A549 (cell line): ENCODE data around the gene NFATC3. TPM values are rescaled to one million over a fixed set of nuclear protein-coding genes. Genes with fewer than 3 reads are reported as not detected.

ENCODE experiments used
- ATAC-seq, 2 experiments: fragments of 200-7000 bp in 1 of 2; fragments of >200 bp in 1 of 2; cut with Nextera tagmentation in 1 of 2; cut with Tn5 transposase in 1 of 2; 3 replicates each; pipeline versions ENCODE4 v1.8.0 to v1.9.1; 2018 to 2020; ENCODE audit warnings: mild to moderate bottlenecking in 1 of 2, moderate library complexity in 1 of 2
- CTCF ChIA-PET: fragments of 300-600 bp; sonication (Branson Sonifier 250); formaldehyde crosslinking; extraction: SDS; loops from one replicate; lab custom pipeline; 2021; ENCODE audit warnings: antibody characterized with exemption, inconsistent platforms; lab: Yijun Ruan, JAX
- POLR2A ChIA-PET: fragments of 350-600 bp; formaldehyde crosslinking; extraction: SDS; loops from one replicate; lab custom pipeline; 2021; ENCODE audit warnings: antibody characterized with exemption, inconsistent platforms; lab: Yijun Ruan, JAX
- DNase-seq, 2 experiments: peaks; one replicate each; pipeline versions ENCODE4 v3.0.0 to v3.0.0-alpha.2; 2011 to 2016; ENCODE audit warnings: low read depth in 1 of 2, low spot score in 1 of 2
- FAIRE-seq: peaks from 2 replicates; lab custom pipeline; 2011; peaks lifted over from hg19 to GRCh38; lab: Jason Lieb, UNC
- H3K27ac ChIP-seq, 2 experiments: fragments of >200 bp; sonication (Bioruptor Twin); formaldehyde crosslinking; 3 replicates each; pipeline ENCODE4 v1.5.1; 2016 to 2017
- H3K4me1 ChIP-seq: fragments of >200 bp; sonication (Bioruptor Twin); formaldehyde crosslinking; 3 replicates; pipeline ENCODE4 v1.6.1; 2016
- H3K4me2 ChIP-seq: fragments of >200 bp; sonication (Bioruptor Twin); formaldehyde crosslinking; 3 replicates; pipeline ENCODE4 v1.6.1; 2016
- H3K4me3 ChIP-seq: fragments of >200 bp; sonication (Bioruptor Twin); formaldehyde crosslinking; 3 replicates; pipeline ENCODE4 v1.5.1; 2016
- H3K9me3 ChIP-seq: fragments of >200 bp; sonication (Bioruptor Twin); formaldehyde crosslinking; 3 replicates; pipeline ENCODE4 v1.6.1; 2016
- ATOH8 ChIP-seq: fragments of 250-450 bp; sonication (Bioruptor Pico); IDR thresholded peaks from 2 replicates; pipeline ENCODE4 v1.5.0; 2020; ENCODE audit warnings: low read depth, mild to moderate bottlenecking, moderate library complexity
- CBX2 ChIP-seq: fragments of 200-600 bp; sonication (generic); IDR thresholded peaks from 2 replicates; pipeline ENCODE4 v1.6.1; 2016; ENCODE audit warnings: low read depth, mild to moderate bottlenecking, borderline replicate concordance
- CBX8 ChIP-seq: fragments of 200-600 bp; sonication (generic); IDR thresholded peaks from 2 replicates; pipeline ENCODE4 v1.6.1; 2016
- CHD4 ChIP-seq: fragments of 200-600 bp; sonication (generic); IDR thresholded peaks from 2 replicates; pipeline ENCODE4 v1.6.1; 2016; ENCODE audit warnings: antibody characterized with exemption, mild to moderate bottlenecking, borderline replicate concordance
- EHMT2 ChIP-seq: fragments of 200-600 bp; sonication (generic); IDR thresholded peaks from 2 replicates; pipeline ENCODE4 v1.6.1; 2016; ENCODE audit warnings: antibody characterized with exemption, low read depth, mild to moderate bottlenecking, moderate library complexity
- ELK1 ChIP-seq: fragments of 150-350 bp; IDR thresholded peaks from 2 replicates; pipeline ENCODE4 v1.6.1; 2014; ENCODE audit warnings: low read depth, mild to moderate bottlenecking, low read length
- EP300 ChIP-seq, 2 experiments: fragments of >200 bp; sonication (Bioruptor Twin); formaldehyde crosslinking; IDR thresholded peaks; 2 replicates in 1 of 2; 3 replicates in 1 of 2; pipeline ENCODE4 v1.6.1; 2016 to 2017
- ESRRA ChIP-seq: fragments of 150-350 bp; IDR thresholded peaks from 2 replicates; pipeline ENCODE4 v1.6.1; 2014; ENCODE audit warnings: mild to moderate bottlenecking, low read length, borderline replicate concordance
- GATA3 ChIP-seq: IDR thresholded peaks from 2 replicates; pipeline ENCODE4 v1.6.1; 2012; ENCODE audit warnings: borderline replicate concordance
- HMGXB4 ChIP-seq: fragments of 250-450 bp; sonication (Bioruptor Pico); IDR thresholded peaks from 2 replicates; pipeline ENCODE4 v1.5.0; 2021; ENCODE audit warnings: mild to moderate bottlenecking, moderate library complexity, borderline replicate concordance
- HOXA7 ChIP-seq: fragments of 250-450 bp; sonication (Bioruptor Pico); IDR thresholded peaks from 2 replicates; pipeline ENCODE4 v1.5.0; 2020; ENCODE audit warnings: mild to moderate bottlenecking, moderate library complexity
- HOXB13 ChIP-seq: fragments of 250-450 bp; sonication (Bioruptor Pico); IDR thresholded peaks from 2 replicates; pipeline ENCODE4 v1.5.0; 2020; ENCODE audit warnings: low read depth, mild to moderate bottlenecking, moderate library complexity
- HOXB5 ChIP-seq: fragments of 250-450 bp; sonication (Bioruptor Pico); IDR thresholded peaks from 2 replicates; pipeline ENCODE4 v1.5.0; 2020; ENCODE audit warnings: mild to moderate bottlenecking, moderate library complexity
- KDM5A ChIP-seq: fragments of 200-600 bp; sonication (generic); IDR thresholded peaks from 2 replicates; pipeline ENCODE4 v1.6.1; 2016; ENCODE audit warnings: antibody characterized with exemption, mild to moderate bottlenecking
- MAX ChIP-seq: IDR thresholded peaks from 2 replicates; pipeline ENCODE4 v1.6.1; 2012
- MAZ ChIP-seq: fragments of 150-350 bp; IDR thresholded peaks from 2 replicates; pipeline ENCODE4 v1.6.1; 2014; ENCODE audit warnings: antibody characterized with exemption, low read depth, low read length, borderline replicate concordance
- MYC ChIP-seq: IDR thresholded peaks from 2 replicates; pipeline ENCODE4 v1.6.1; 2012; ENCODE audit warnings: mild to moderate bottlenecking, inconsistent platforms, low read length, improper control_type of control experiment, borderline replicate concordance
- NFE2L2 ChIP-seq: fragments of 150-350 bp; conservative IDR thresholded peaks from 2 replicates; pipeline ENCODE4 v1.6.1; 2014; ENCODE audit warnings: low read length
- PBX3 ChIP-seq: IDR thresholded peaks from 2 replicates; pipeline ENCODE4 v1.6.1; 2012
- POLR2AphosphoS2 ChIP-seq: conservative IDR thresholded peaks from 2 replicates; pipeline ENCODE4 v1.6.1; 2012; ENCODE audit warnings: low read length, improper control_type of control experiment, inconsistent platforms
- RCOR1 ChIP-seq: fragments of 150-350 bp; IDR thresholded peaks from 2 replicates; pipeline ENCODE4 v1.6.1; 2014; ENCODE audit warnings: antibody characterized with exemption, low read length, low read depth
- RNF2 ChIP-seq: fragments of 200-600 bp; sonication (generic); IDR thresholded peaks from 2 replicates; pipeline ENCODE4 v1.6.1; 2016; ENCODE audit warnings: low read depth, mild to moderate bottlenecking, antibody characterized with exemption, moderate library complexity, borderline replicate concordance
- SMC3 ChIP-seq: fragments of >200 bp; sonication (Bioruptor Twin); formaldehyde crosslinking; IDR thresholded peaks from 3 replicates; pipeline ENCODE4 v1.6.1; 2018; ENCODE audit warnings: inconsistent platforms
- TFCP2L1 ChIP-seq: fragments of 250-450 bp; sonication (Bioruptor Pico); IDR thresholded peaks from 2 replicates; pipeline ENCODE4 v1.5.0; 2021; ENCODE audit warnings: mild to moderate bottlenecking
- ZFP36 ChIP-seq: fragments of 450-650 bp; IDR thresholded peaks from 2 replicates; pipeline ENCODE4 v1.6.1; 2014; ENCODE audit warnings: borderline replicate concordance; ENCODE audit not compliant: partially characterized antibody
- ZNF302 ChIP-seq: fragments of 250-450 bp; sonication (Bioruptor Pico); IDR thresholded peaks from 2 replicates; pipeline ENCODE4 v1.9.0; 2021; ENCODE audit warnings: inconsistent platforms, mild to moderate bottlenecking, moderate library complexity
- ZSCAN20 ChIP-seq: fragments of 250-450 bp; sonication (Bioruptor Pico); IDR thresholded peaks from 2 replicates; pipeline ENCODE4 v1.8.0; 2022; ENCODE audit warnings: mild to moderate bottlenecking, moderate library complexity
- WGBS: methylation state at CpG from one replicate; pipeline ENCODE4 v1.1.6; 2017; ENCODE audit errors: missing lambda C conversion rate; 5-methylcytosine and 5-hydroxymethylcytosine counted together
- polyA plus RNA-seq, 4 experiments: library from polyadenylated mRNA; depleted of rRNA in 3 of 4; stranded (reverse); fragments of >200 nt; fragmentation: RNase III in 1 of 4; extraction: RNeasy Plus Mini Kit Qiagen cat#74134 plus additional on column Dnase treatment in 1 of 4; gene quantifications; 2 replicates in 3 of 4; 3 replicates in 1 of 4; pipeline ENCODE4 v1.2.3, GENCODE V29; 2011 to 2017

Gene NFATC3
- polyA plus RNA-seq, 2 of the 4 experiments (the other 2 are of a cell fraction), result 13.3 to 23.9 TPM

GRCh38 chr16:68263559-68264127, 178.5 kb downstream of the NFATC3 start:
- peaks cover 35% of the 10 kb centered on the region for H3K4me1 ChIP-seq
- DNase-seq, result no peak
- 47% methylated on average over 9 of the region's 11 CpGs for WGBS
- H3K4me3 ChIP-seq, result peak overlapping the region; percentile 85
- H3K9me3 ChIP-seq, result no peaks in the 10 kb centered on the region
- FAIRE-seq, result no peak
- ChIA-PET POLR2A (interaction anchor here (0.6 to 2.7 kb wide), 22 partner anchors 9 to 497 kb away, joined by 3 to 47 read pairs (median 4); partner anchors contain the start of genes PLA2G15, PRMT7 and SLC7A6OS), CTCF (interaction anchor here (0.6 to 8.1 kb wide), 27 partner anchors 11 to 771 kb away, joined by 3 to 335 read pairs (median 7); partner anchors contain the start of genes PLA2G15, PRMT7 and SLC7A6OS)
- ATAC-seq, result peak in 1 of 2 experiments; percentile 8; a peak in 2 of 6 replicates
- peak overlapping the region; percentile 94 to 97 for H3K27ac ChIP-seq
- H3K4me2 ChIP-seq, result peak overlapping the region; percentile 84
- TF ChIP-seq PBX3, result no peak
- TF ChIP-seq SMC3, result no peak
- no peak for TF ChIP-seq ZNF302 (CRISPR knock-in tag)
- TF ChIP-seq GATA3, result no peak

GRCh38 chr16:68264128-68265077, 179.2 kb downstream of the NFATC3 start, which contains the start of gene SLC7A6:
Gene SLC7A6, plus strand, starts transcription at chr16:68264526. Its CDS starts 10,201 bp downstream, at chr16:68274727.
- ChIA-PET CTCF (interaction anchor here (0.6 to 8.1 kb wide), 27 partner anchors 11 to 772 kb away, joined by 3 to 335 read pairs (median 7); partner anchors contain the start of genes PLA2G15, PRMT7 and SLC7A6OS), POLR2A (interaction anchor here (0.6 to 2.7 kb wide), 25 partner anchors 8 to 865 kb away, joined by 3 to 47 read pairs (median 4); partner anchors contain the start of genes PLA2G15, PRMT7 and SLC7A6OS)
- DNase-seq, result peak; percentile 84 to 94
- H3K4me3 ChIP-seq, result peak within 1 kb of the TSS; percentile 85
- H3K9me3 ChIP-seq, result no peaks in the 10 kb centered on the region
- no peak for FAIRE-seq
- H3K4me1 ChIP-seq, result peaks cover 41% of the 10 kb centered on the region
- WGBS, result 3% methylated on average over 22 of the region's 123 CpGs
- H3K4me2 ChIP-seq, result peak within 1 kb of the TSS; percentile 84
- peak within 1 kb of the TSS; percentile 94 to 97 for H3K27ac ChIP-seq
- ATAC-seq, result peak; percentile 72 to 73
- TF ChIP-seq EHMT2 (no peak), CBX8 (no peak), HOXB5 (CRISPR knock-in tag) (no peak), ESRRA (no peak), HOXB13 (CRISPR knock-in tag) (no peak), GATA3 (peak; percentile 33; the same call in 1 of the 2 replicates), CBX2 (no peak), POLR2AphosphoS2 (no peak), HOXA7 (no peak), KDM5A (no peak), ATOH8 (CRISPR knock-in tag) (no peak), RNF2 (no peak), NFE2L2 (no peak), MAZ (no peak), RCOR1 (no peak), ELK1 (no peak), PBX3 (no peak; the same call in 1 of the 2 replicates), SMC3 (peak; percentile 44), ZFP36 (no peak), TFCP2L1 (CRISPR knock-in tag) (peak; percentile 55; the same call in 1 of the 2 replicates), MAX (peak; percentile 70), EP300 (IDR thresholded peaks at IDR 0.05) (no peak; a peak in 1 of 5 replicates), MYC (peak; percentile 59; the same call in 1 of the 2 replicates), ZSCAN20 (CRISPR knock-in tag) (no peak), HMGXB4 (CRISPR knock-in tag) (peak; percentile 88), CHD4 (no peak)
